Naive B cell (primary cell): Measurements from ENCODE around the gene KIAA1191. TPM values are rescaled to one million over a fixed set of nuclear protein-coding genes. Genes with fewer than 3 reads are reported as not detected.

Source experiments
- polyA plus RNA-seq, 6 donors: library from polyadenylated mRNA; unstranded; fragments of 300-500 nt; fragmentation: Illumina TruSeq; gene quantifications; one replicate each; pipeline ENCODE4 v1.2.3, GENCODE V29; 2021; ENCODE audit warnings: low read depth in 6 of 6

Gene KIAA1191
- polyA plus RNA-seq, 6 donors from 2014 or later = 46.8 to 56.4 (median 53.5) TPM

Other genes starting within 250 kb of the KIAA1191 start
- 10 to 100 TPM in 5 of 6 donors, under 1 TPM in 1; 0.43 to 28.1 (median 13.6) TPM for gene SIMC1, start 123.3 kb downstream of the KIAA1191 start, polyA plus RNA-seq
- 1 to 10 TPM; 1.8 to 4.1 (median 2.5) TPM for gene ARL10, start 3.7 kb upstream of the KIAA1191 start, polyA plus RNA-seq
- 10 to 100 TPM; 15.9 to 39.6 (median 26.5) TPM for gene NOP16, start 26.8 kb upstream of the KIAA1191 start, polyA plus RNA-seq
- 100 to 1,000 TPM; 137 to 220 (median 172) TPM for gene HIGD2A, start 27.0 kb upstream of the KIAA1191 start, polyA plus RNA-seq
- 10 to 100 TPM; 42.3 to 64.4 (median 55.2) TPM for gene CLTB, start 54.8 kb upstream of the KIAA1191 start, polyA plus RNA-seq
- 10 to 100 TPM; 11.0 to 16.3 (median 13.3) TPM for gene FAF2, start 86.6 kb upstream of the KIAA1191 start, polyA plus RNA-seq
- gene RNF44, start 175.6 kb upstream of the KIAA1191 start, polyA plus RNA-seq = 1 to 10 TPM in 5 of 6 donors, under 1 TPM in 1; 0.38 to 6.1 (median 2.9) TPM
- gene CDHR2, start 187.6 kb upstream of the KIAA1191 start, polyA plus RNA-seq = not detected
- under 1 TPM in 5 of 6 donors, not detected in 1; 0.08 to 0.65 (median 0.16) TPM for gene GPRIN1, start 248.4 kb upstream of the KIAA1191 start, polyA plus RNA-seq